Jurkat, Clone E6-1 (cell line): Measurements from ENCODE around the gene LCORL.

ENCODE experiments used
- DNase-seq: peaks from one replicate; pipeline ENCODE4 v3.0.0-alpha.2; 2011; ENCODE audit warnings: low read depth, low spot score
- H3K4me3 ChIP-seq: 2 replicates; pipeline ENCODE4 v1.5.1; 2011; ENCODE audit warnings: mild to moderate bottlenecking, low read length, control low read depth, moderate library complexity

Gene LCORL

DNA sequence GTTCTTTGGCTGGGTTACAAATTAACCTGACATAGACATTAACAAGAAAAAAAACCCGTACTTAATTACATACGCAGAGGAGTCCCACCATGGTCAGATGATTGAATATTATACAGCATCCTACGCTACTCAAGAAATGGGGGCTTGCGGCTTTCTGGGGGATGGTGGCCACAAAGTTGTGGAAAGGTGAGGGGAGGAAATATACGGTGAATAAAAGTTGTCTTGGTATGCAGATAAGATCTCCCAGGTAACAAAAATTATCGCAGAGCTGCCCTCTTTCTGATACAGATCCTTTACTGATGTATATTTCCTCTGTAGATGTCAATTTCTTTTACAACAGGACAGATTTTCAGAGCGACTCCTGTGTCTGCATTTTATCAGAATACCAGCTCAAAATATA is 211.9 kb downstream of the LCORL start:
- peak; percentile 37 for DNase-seq
- H3K4me3 ChIP-seq = peak overlapping the region; percentile 94

- DNase-seq = no peak
- no peak overlapping the region for H3K4me3 ChIP-seq
Measured at GRCh38 chr4:17807446-17807845, 214.1 kb downstream of the LCORL start.

- no peak for DNase-seq
- no peak overlapping the region for H3K4me3 ChIP-seq
Measured at GRCh38 chr4:17805580-17806155, 215.9 kb downstream of the LCORL start.

DNA sequence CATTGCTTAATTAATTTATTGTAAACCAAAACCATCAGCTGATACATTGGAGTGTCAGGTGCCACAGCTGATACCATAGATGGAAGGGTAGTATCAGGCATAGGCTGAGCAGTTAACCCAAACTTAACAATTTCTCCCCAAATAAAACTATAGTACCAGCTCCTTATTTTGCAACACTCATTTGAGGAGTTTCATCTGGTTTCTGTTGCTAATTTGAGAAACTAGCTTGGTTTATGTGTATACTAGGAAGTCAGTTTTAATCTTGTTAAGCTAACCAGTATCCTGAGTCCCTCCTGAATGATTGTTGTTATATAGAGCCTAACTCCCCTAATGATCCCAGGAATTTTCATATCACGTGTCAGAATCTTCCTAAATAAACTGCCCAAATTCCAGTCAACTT is 223.7 kb downstream of the LCORL start:
- DNase-seq = no peak
- H3K4me3 ChIP-seq = no peak overlapping the region

GRCh38 chr4:17794730-17795129 is 226.8 kb downstream of the LCORL start:
- no peak for DNase-seq
- H3K4me3 ChIP-seq = no peak overlapping the region
